GM21526 (cell line): ENCODE measurements around the gene SERPINB6.
"Not testable (repeated sequence)": the region's sequence is repeated elsewhere in the genome, so short reads cannot be mapped to it uniquely, and the experiment has no call there.

Experiments
- ATAC-seq: cut with Tn5 transposase; IDR thresholded peaks from one replicate; pipeline ENCODE4 v1.9.1; 2021; ENCODE audit warnings: moderate library complexity; ENCODE audit not compliant: unreplicated experiment, low FRiP score

Gene SERPINB6

DNA sequence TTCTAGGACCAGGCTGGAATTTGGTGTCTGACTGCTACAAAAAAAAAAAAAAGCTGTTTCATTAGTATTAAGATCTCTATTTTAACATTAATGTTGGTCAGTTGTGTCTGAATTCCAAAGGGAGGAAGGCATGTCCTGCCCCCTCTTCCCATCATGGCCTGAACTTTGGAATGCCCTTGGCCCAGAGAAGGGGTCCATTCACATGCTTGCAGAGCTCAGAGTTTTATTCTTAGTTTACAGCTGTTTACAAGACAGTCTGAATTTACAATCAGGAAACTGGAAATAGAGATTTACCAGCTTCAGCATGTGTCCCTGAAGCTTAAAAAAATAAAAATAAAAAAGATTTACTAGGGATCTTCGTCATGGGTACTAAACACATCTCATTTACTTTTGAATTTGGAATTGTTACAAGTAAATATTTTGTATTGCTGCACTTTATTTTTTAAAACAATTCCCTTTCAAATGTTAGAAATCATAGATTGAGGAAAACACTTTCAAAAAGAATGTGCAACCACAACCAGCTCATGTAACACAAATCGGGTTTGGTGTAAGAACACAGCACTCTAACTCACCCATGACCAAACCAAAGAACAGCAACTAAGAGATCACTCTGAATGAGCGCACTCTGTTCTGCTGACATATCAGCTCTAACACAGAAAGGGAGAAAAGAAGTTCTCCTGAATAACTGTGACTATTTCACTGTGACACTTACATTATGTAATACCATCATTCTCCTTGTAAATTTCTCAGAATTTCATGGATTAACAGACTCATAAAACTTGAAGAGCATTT is 6.6 kb upstream of the SERPINB6 start:
- no peak for ATAC-seq

DNA sequence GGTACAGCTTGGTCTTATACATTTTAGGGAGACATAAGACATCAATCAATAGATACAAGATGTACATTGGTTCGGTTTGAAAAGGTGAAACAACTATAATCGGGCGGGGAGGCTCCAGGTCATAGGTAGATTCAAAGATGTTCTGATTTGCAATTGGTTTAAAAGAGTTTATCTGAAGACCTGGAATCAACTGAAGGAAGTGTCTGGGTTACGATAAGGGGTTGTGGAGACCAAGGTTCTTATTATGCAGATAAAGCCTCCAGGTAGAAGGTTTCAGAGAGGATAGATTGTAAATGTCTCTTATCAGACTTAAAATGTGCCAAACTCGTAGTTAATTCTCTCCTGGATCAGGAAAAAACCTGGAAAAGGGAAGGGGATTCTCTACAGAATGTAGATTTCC is 5.9 kb upstream of the SERPINB6 start:
- ATAC-seq, result no peak

GRCh38 chr6:2976571-2977085 is 5.3 kb upstream of the SERPINB6 start:
- no peak for ATAC-seq

- ATAC-seq, result no peak
These were observed 4.7 kb upstream of the SERPINB6 start for GRCh38 chr6:2976060-2976459.

DNA sequence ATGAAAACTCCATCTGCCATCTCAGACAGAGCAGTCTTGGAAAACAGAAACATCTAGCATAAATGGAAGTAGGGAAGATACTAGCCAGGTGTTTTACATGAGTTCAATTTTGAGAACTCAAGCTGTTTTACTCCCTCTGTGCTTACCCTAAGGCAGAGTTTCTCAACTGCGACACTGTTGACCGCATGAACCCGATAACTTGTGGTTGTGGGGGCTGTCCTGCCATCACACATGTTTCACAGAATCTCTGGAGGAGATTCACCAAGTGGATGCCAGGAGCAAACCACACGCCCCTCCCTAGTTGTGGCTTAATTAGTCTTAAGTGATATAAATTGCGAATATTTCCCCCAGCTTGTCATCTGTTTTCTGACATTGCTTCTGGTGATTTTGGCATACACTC is 2.3 kb upstream of the SERPINB6 start:
- ATAC-seq, result no peak

DNA sequence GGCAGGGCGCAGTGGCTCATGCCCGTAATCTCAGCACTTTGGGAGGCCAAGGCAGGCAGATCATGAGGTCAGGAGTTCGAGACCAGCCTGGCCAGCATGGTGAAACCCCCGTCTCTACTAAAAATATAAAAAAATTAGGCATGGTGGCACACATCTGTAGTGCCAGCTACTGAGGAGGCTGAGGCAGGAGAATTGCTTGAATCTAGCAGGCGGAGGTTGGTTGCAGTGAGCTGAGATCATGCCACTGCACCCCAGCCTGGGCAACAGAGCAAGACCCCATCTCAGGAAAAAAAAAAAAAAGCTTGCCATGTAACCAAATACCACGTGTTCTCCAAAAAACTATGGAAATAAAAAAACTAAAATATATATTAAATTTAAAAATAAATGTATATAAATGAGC is 1.8 kb upstream of the SERPINB6 start:
- ATAC-seq, result not testable (repeated sequence)

DNA sequence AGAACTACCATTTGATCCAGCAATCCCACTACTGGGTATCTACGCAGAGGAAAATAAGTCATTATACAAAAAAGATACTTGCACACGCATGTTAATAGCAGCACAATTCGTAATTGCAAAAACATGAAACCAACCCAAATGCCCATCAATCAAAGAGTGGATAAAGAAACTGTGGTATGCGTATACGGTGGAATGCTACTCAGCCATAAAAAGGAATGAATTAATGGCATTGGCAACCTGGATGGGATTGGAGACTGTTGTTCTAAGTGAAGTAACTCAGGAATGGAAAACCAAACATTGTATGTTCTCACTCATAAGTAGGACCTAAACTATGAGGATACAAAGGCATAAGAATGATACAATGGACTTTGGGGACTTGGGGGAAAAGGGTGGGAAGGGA is 1.3 kb upstream of the SERPINB6 start:
- not testable (repeated sequence) for ATAC-seq

DNA sequence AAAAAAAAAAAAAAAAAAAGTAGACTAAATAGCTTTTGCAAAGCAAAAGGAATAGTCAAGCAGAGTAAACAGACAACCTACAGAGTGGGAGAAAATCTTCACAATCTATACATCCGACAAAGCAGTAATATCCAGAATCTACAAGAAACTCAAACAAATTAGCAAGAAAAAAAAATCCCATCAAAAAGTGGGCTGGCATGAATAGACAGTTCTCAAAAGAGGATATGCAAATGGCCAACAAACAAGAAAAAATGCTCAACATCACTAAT is 786 bp upstream of the SERPINB6 start:
- ATAC-seq, result not testable (repeated sequence)

DNA sequence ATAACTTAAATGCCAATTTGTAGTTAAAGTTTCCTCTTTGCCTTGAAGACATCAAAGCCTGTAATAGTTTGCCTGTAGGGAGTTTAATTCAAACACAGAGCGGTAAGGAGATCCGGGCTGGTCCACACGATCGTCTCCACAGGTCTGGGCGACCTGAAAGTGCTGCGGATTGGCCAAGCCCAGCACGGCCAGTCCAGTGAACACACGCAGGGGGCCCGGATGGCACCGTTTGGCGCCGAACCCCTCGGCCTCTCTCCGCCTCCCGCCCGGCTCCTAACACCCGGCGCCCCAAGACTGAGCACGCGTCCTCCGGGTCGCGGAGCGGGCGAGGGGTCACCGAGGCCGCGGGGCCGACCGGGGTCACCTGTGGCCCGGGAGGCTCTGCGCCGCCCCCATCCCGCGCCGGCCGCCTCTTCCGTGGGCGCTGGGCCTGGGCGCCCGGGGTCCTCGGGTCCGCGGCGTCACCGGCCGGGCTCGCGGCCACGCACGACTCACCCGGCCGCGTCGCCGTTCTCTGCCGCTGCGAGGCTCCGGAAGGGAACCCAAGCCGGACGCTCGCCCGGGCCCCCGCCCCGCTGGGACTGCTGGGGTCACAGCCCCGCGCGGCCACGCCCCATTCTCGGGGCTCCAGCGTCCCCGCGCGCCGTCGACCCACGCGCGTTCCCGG is 481 bp downstream of the SERPINB6 start:
- ATAC-seq, result no peak

DNA sequence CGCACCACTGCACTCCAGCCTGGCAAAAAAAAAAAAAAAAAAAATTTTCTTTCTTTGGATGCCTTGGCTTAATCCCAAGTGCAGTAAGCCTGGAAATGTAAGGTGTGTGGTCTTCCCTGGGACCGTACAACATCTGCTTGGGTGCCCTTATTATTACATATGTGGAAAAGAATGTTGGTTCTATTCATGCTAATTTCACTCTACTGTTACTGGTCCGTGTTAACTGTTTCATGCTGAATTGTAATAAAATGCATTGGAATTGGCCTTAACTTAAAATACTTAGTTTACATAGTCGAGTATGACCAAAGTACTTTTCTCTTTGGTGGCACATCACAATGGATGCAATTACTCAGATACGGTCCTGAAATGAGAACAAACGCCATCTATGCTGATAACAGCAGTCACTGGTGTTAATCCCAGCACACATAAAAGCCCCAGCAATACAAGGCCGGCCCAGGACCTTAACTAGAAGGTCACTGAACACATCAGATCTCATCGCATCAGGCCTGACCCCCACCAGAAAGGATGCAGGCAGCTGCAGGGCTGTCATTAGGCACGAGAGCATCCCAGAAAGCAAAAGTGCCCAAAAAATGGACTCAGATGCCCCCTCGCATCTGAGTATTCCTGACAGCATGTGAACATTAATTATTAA is 1.2 kb downstream of the SERPINB6 start:
- no peak for ATAC-seq

GRCh38 chr6:2969549-2969948 is 1.8 kb downstream of the SERPINB6 start:
- no peak for ATAC-seq

GRCh38 chr6:2968600-2969135 is 2.7 kb downstream of the SERPINB6 start:
- no peak for ATAC-seq

- no peak for ATAC-seq
These were observed 3.4 kb downstream of the SERPINB6 start for GRCh38 chr6:2967936-2968335.

DNA sequence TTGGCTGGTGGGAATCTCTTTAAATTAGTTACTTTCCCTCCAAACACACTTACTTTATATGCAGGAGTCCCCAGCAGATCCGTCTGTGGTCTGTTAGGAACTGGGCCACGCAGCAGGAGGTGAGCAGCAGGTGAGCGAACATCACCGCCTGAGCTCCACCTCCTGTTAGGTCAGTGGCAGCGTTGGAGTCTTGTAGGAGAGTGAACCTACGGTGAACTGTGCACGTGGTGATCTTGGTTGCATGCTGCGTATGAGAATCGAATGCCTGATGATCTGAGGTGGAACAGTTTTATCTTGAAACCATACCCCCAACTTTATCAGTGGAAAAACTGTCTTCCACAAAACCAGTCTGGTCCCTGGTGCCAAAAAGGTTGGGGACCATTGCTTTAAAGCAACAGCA is 5.0 kb downstream of the SERPINB6 start:
- ATAC-seq, result no peak

DNA sequence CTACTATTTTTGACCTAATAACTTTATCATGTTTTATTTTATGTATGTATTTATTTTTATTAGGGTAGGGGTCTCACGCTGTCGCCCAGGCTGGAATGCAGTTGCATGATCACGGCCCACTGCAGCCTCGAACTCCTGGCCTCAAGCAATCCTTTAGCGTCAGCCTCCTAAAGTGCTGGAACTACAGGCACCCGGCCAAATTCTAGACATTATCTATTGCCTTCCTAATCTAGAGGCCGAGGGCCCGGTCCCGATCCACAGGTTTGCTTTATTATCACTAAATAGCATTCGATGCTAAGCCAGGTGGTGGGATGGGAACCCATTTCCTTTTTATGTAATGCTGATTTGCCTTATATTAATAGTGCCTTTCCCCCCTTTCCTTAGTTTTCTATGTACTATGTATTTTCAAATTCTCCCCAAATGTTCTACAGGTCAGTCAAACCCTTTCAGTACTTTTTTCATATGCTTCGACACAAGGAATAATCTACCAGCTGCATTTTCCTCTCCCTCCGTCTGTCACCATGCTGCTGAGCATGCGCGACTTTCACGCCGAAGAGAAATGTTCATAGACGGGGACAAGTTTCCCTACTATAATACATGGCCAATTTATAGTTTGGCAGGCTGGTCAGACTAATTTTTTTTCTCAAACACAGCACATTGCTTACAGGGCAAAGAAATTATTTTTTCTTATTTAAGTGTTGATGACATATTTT is 6.4 kb downstream of the SERPINB6 start:
- no peak for ATAC-seq

DNA sequence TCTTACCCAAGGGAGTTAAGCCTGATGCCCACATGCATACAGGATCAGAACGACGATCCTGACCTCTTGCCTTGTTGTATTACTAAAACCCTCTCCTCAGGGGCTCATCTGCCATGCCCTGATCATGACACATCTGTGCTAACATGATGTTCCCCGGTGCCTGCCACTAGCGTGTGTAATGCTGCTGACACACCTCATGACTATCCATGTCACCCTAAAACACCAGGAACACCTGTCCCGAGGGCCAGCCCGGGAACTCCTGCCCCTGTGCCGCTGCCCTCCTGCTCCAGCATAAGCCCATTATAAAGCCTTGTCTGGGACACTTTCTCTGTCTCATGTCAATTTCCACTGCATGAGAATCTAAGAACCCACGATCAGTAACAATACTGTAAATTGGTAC is 7.6 kb downstream of the SERPINB6 start:
- no peak for ATAC-seq

DNA sequence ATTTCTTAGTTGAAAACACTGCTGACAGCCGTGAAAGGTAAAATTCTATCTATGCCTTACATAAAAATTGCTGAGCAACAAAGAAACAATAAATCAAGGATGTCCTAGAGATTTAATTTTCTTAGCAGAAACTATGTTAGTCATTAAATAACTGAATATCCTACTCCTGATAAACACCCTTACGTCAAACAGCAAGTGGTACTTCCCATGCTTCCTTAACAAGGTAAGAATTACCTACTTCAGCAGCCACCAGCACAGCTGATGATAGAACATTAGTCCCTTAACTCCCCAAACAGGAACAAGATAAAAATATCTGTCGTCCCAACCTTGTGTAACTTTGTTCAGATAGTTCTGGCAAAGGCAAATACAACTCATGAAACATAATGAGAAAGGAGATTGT is 8.7 kb downstream of the SERPINB6 start:
- no peak for ATAC-seq

- ATAC-seq, result no peak
These were observed 9.4 kb downstream of the SERPINB6 start for GRCh38 chr6:2962004-2962403.

- no peak for ATAC-seq
These were observed 9.9 kb downstream of the SERPINB6 start for GRCh38 chr6:2961506-2961905.

DNA sequence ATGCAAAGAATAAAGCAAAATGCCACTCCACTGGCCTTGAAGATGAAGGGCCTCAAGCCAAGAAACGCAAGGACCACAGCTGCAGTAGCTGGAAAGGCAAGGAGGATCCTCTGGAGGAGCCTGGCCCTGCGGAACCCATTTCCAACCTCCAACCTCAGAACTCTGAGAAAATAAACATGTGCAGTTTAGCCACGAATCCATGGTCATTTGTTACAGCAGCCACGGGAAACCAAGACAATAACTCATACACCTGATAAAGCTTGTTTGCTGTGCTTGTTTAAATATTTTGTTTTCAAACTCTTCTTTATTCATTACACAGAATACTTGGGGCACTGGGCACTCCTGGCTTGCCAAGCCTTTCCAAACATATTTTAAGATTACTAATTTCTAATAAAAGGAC is 10.4 kb downstream of the SERPINB6 start:
- no peak for ATAC-seq
